HG02973 (cell line): Measurements from ENCODE around the gene DCDC2C.

Experiments used
- ATAC-seq: cut with Tn5 transposase; IDR thresholded peaks from one replicate; pipeline ENCODE4 v1.9.1; 2021; ENCODE audit warnings: moderate library complexity; ENCODE audit not compliant: unreplicated experiment

The DCDC2C gene

GRCh38 chr2:3708576-3708975, 5.2 kb downstream of the DCDC2C start:
- ATAC-seq = no peak

- no peak for ATAC-seq
These were observed 5.8 kb downstream of the DCDC2C start for GRCh38 chr2:3709225-3709624.

DNA sequence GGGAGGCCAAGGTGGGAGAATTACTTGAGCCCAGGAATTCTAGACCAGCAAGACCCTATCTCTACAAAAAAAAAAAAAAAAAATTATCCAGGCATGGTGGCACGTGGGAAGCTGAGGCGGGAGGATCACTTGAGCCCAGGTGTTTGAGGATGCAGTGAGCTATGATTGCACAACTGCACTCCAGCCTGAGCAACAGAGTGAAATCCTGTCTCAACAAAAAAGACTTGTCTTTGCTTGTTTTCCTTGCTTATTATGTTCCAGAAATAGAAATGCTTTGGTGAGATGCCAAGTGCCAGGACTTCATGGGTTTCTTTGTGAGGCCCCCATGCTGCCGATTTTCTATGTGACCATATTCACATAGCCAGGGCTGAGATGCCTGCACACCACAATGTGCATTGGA, 9.0 kb downstream of the DCDC2C start:
- ATAC-seq = no peak

- no peak for ATAC-seq
These were observed 9.6 kb downstream of the DCDC2C start for GRCh38 chr2:3712831-3713503.

DNA sequence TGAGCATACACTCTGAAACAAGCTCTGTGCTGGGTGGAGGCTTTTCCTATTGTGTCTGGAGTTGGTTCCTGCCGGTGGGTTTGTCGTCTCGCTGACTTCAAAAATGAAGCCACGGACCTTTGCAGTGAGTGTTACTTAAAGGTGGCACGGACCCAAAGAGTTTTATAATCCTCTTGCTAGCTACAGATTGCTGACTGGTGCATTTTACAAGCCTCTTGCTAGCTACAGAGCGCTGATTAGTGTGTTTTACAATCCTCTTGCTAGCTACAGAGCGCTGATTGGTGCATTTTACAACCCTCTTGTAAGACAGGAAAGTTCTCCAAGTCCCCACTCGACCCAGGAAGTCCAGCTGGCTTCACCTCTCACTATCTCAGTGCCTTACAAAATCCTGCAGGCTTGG, 15.3 kb downstream of the DCDC2C start:
- ATAC-seq = no peak

GRCh38 chr2:3725002-3725401, 21.6 kb downstream of the DCDC2C start:
- ATAC-seq = no peak

DNA sequence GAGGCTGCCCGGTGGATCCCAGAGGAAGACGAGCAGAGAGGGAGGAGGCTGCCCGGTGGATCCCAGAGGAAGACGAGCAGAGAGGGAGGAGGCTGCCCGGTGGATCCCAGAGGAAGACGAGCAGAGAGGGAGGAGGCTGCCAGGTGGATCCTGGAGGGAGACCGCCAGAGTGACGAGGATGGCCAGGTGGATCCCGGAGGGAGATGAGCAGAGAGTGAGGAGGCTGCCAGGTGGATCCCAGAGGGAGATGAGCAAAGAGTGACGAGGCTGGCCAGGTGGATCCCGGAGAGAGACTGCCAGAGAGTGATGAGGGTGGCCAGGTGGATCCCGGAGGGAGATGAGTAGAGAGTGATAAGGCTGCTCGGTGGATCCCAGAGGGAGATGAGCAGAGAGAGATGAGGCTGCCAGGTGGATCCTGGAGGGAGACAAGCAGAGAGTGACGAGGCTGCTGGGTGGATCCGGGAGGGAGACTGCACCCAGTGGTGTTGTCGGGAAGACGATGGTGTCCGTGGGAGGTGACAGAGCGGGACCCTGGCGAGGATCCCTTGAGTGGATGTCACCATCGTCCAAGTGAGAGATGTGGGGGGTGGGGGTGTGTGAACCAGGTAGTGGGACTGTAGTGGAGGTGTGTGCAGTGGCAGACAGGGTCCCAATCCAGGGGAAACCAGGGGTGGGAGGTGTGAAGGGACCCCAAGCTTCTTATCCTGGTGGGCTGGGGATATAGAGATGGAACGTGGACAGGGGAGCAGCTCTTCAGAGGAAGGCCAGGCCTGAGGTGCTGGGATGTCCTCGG, 22.3 kb downstream of the DCDC2C start:
- no peak for ATAC-seq

- no peak for ATAC-seq
These were observed 23.1 kb downstream of the DCDC2C start for GRCh38 chr2:3726511-3726910.

DNA sequence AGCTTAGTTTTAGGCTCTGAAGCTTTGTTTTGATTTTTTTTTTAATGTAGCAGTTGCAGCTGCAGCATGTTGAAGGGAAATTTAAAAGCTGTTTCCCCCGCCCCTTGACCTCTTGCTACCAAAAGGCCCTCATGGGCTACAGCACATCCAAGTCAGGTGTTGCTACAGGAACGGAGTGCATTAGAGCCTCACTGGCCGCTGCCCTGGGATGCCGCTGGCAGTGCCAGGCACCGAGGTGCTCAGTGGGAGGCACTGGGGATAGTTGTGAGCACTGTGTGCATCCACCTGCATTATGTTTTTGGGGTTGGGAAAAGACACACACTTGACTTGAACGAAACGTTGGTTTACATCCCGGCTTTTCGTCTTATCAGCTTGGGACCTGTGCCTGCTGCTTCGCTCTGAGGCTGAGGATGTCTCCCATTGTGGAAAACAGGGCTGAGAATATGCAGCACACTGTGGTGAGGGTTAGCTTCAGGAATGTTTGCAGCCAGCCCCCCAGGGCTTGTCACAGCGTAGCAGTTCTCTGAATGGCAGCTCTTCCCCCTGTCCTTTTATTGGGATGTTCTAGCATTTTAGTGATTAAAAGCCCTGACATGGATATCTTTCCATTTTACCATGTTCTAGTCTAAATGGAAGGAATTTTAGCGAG, 24.1 kb downstream of the DCDC2C start:
- ATAC-seq = no peak

GRCh38 chr2:3728104-3729054, 25.0 kb downstream of the DCDC2C start:
- no peak for ATAC-seq

GRCh38 chr2:3729055-3729448, 25.7 kb downstream of the DCDC2C start:
- ATAC-seq = no peak

DNA sequence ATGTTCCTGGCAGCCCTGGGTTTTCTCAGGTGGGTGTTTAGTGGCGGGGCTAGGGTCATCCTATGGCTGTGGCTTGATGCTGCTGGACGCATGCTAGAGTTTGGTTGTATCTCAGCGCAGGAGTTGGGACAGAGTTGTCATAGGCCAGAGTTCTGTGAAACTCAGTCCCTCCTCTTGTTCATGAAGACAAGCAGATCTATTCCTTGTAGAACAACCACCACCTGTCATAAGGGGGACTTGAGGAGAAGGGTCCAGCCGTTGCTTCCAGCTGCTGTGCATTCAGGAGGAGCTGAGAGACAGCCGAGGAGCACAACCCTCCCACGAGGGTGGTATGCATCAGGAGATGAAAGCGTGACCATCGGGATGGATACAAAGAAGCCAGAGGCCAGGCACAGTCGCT, 26.4 kb downstream of the DCDC2C start:
- no peak for ATAC-seq

GRCh38 chr2:3730646-3731045, 27.3 kb downstream of the DCDC2C start:
- no peak for ATAC-seq

DNA sequence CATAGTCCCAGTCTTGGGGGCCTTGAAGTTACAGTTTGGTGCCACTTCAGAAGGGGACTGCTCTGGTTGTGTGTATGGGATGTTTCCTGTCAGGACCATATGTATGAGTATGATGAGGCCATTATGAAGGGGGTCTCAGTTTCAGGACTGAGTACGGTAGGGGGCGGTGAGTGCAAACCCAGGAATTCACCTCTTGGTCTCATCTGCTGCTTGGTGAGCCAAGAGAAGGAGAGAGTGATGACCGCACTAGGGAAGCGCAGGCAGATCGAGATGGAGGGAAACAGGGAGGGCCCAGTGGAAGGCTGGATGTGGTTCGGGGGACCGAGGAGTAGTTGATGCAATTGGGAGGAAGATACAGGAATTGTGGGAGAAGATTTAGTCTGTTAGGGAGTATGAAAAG, 28.5 kb downstream of the DCDC2C start:
- no peak for ATAC-seq

- no peak for ATAC-seq
These were observed 32.7 kb downstream of the DCDC2C start for GRCh38 chr2:3736112-3736511.

DNA sequence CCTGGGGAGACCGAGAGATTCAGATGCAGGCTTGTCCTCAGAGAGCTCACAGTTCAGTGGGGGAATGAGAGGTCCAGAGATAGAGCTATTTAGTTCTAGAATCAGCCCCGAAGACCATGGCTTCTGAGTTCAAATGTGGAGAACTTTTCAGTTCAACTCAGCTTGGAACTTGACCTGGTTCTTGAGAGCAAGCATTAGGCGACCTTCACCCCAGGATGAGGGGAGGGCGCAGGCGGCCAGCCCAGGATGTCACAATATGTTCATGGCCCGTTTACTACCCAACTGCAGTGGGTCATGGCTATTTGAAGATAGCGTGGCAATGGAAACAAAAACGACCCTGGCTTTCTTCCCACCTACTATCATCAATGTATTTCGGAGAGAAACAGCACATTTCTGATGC, 33.8 kb downstream of the DCDC2C start:
- ATAC-seq = no peak

DNA sequence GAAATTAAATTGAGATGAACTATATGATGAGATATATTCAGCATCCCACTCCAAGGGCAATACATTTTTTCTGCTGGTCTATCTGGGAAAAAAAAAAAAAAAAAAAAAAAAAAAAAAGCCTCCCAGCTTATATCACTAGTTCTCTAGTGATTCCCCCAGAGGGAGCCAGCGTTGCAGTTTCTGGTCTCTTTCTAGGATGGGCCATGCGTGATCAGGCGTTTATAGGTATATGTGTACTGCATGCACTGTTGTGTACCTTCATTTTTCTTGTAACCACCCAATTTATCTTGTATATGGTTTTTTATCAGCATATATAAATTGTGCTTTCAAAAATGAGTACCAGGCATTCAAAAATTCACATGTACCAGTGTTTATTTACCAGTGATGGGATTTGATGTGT, 35.1 kb downstream of the DCDC2C start:
- ATAC-seq = peak; percentile 63

GRCh38 chr2:3739313-3739712, 35.9 kb downstream of the DCDC2C start:
- no peak for ATAC-seq

DNA sequence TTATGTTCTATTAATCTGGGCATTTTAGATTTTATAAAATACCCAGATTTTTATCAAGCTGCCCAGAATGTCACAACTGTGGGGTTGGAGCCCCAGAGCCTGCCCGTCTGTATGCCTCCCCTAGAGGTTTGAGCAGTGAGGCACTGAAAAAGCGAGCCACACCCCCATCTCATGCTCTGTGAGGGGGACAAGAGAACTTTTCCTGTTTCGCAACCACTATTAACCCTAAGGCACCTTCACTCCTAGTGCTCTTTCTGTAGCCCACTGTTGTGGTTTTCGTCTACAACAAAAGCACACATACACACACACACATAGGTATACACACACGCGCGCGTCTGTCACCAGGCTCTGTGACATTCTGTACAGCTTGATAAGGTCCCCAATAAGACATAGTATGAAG, 38.0 kb downstream of the DCDC2C start:
- no peak for ATAC-seq

- no peak for ATAC-seq
These were observed 38.7 kb downstream of the DCDC2C start for GRCh38 chr2:3741867-3742602.
